GM19238 (cell line): ENCODE measurements around the gene CRX.
"Not testable (repeated sequence)": the region's sequence is repeated elsewhere in the genome, so short reads cannot be mapped to it uniquely, and the experiment has no call there.

Source experiments
- DNase-seq: peaks from one replicate; pipeline ENCODE4 v3.0.0; 2011; ENCODE audit warnings: low spot score; ENCODE audit not compliant: insufficient read length

CRX gene

DNA sequence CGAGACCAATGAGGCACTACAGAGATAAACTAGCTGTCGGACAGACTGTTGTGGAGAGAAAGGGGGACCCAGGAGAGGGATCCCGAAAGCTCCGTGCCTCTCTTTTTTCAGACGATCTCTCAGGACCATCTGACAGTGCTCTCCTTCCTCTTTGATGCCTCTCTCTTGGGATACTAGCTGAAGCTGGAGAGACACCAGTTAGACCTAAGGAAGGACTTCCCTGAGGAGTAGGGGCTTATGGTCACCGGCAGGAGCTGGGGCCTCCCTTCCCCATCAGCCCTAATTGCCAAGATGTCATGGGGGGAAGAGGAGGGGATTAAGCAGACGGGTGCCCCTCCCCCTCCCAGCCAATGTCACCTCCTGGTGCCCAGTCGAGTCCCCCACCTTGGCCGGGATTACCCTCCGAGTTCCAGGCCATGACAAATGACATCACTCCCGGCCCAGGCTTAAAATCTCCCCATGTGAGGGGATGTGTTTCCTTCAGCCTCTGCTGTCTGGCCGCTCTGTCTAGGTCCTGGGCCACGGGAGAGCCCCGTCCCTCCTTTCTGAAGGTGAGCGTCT is at the start of gene CRX:
CRX (plus strand) TSS at position 478 of the 561 bp plus-strand sequence. CDS start 12,507 bp downstream, outside the sequence.
- DNase-seq, result no peak

GRCh38 chr19:47776568-47776967 is 45.2 kb upstream of the CRX start:
- DNase-seq, result no peak

- not testable (repeated sequence) for DNase-seq
Measured at GRCh38 chr19:47777245-47778048, 44.3 kb upstream of the CRX start.

DNA sequence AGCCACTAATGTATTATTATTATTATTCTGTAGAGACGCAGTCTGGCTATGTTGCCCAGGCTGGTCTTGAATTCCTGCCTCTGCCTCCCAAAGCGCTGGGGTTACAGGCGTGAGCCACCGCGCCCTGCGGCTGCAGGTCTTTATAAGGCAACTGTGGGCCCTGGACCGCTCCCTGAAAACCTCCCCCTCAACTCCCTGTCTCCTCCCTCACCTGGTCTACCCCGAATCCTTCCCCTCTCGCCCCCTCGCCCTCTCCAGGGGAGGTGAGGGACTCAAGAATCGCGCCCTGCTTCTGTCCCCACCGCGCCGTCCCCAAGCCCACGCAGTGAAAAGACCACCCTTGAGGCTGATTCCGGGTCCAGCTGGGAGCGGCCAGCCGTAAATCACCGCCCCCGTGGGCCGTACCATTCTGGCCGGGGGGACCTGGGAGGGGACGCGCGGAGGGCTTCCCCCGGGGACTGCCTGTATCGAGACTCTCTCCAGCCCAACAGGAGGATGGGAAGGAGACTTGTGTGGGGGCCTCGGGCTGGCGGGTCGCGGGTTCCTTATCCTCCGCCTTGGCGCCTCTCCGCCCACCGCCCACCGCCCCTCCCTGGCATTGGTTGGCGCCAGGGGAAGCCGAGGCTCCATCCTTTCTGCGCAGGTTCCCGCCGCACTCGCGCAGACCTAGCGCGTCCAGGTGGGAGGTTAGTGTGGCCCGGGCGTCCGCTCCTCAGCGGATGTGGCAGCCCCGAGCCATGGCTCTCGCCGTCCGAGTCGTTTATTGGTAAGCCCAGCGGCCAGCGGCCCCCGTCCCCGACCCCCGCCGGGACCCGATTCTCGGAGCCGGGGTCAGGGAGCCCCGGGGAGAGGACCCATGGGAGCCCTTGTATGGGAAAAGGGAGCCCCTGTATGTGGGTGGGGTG is 43.4 kb upstream of the CRX start, which contains the start of gene SELENOW:
SELENOW (plus strand) TSS at position 655 of the 905 bp plus-strand sequence; CDS start at position 738, 83 bp downstream.
- DNase-seq, result peak; percentile 96

DNA sequence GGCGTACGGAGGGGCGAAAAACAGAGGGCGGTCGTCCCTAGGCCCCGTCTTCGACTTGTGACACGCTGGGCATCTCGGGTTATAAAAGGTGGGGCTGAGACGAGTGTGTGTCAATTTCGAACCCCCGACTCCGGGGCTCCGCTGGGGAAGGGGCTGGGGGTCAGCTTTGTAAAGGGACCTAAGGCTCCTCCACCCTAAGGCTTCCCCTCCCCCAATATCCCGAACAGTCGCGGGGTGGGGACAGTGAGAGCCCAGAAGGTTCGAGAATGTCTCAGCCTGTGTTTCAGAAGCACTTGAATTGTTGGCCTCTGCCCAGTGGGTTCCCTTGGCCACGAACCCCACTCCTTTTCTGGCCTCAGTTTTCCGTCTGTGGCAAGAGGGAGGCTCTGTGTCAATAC is 42.8 kb upstream of the CRX start:
- no peak for DNase-seq

DNA sequence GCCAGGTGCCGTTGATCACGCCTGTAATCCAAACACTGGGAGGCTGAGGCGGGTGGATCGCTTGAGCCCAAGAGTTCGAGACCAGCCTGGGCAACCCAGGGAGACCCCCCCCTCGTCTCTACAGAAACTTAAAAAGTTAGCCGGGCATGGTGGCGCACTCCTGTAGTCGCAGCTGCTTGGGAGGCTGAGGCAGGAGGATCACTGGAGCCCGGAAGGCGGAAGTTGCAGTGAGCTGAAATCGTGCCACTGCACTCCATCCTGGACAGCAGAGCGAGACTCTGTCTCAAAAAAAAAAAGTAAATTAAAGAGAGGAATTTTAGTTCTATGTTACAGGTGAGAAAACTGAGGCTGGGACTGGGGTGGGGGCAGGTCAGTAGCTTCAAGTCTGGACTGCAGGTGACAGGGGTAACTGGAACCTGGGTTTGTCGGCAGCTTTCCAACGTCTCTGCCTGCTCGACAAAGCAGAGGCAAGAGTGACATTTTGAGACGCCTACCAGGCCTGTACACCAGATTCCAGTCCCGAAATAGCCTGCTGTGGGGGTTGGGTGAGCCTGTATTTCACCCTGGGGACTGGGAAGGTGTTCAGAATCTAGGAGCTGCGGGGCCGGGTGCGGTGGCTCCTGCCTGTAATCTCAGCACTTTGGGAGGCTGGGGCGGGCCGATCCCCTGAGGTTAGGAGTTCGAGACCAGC is 42.1 kb upstream of the CRX start:
- no peak for DNase-seq

- DNase-seq, result no peak
Measured at GRCh38 chr19:47780215-47780551, 41.6 kb upstream of the CRX start.

DNA sequence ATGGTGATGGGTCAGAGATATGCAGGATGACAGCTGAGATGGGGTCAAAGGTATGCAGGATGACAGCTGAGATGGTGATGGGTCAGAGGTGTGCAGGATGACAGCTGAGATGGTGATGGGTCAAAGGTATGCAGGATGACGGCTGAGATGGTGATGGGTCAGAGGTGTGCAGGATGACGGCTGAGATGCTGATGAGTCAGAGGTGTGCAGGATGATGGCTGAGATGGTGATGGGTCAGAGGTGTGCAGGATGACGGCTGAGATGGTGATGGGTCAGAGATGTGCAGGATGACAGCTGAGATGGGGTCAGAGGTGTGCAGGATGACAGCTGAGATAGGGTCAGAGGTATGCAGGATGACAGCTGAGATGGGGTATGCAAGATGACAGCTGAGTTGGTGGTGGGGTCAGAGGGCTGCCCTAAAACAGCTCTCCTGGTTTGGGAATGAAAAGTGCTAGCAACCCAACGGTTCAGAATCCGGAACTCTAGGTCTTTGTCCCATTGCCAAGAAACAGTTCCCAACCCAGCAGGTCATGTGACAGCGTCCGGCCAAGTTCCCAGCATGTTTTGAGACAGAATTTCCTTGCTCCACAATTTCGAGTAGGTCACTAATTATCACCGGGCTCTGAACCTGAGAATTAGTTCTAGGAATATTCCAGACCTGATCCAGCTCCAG is 40.0 kb upstream of the CRX start:
- DNase-seq, result no peak

GRCh38 chr19:47786566-47786965 is 35.2 kb upstream of the CRX start:
- DNase-seq, result no peak

DNA sequence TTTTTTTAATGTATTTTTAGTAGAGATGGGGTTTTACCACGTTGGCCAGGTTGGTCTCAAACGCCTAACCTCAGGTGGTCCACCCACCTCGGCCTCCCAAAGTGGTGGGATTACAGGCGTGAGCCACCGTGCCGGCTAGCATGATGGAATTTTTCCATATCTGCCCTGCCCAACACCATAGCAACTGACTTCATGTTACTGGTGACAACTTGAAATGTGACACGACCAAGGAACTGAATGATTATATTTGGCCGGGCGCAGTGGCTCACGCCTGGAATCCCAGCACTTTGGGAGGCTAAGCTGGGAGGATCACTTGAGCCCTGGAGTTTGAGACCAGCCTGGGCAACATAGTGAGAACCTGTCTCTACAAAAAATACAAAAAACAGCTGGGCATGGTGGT is 34.4 kb upstream of the CRX start:
- not testable (repeated sequence) for DNase-seq

DNA sequence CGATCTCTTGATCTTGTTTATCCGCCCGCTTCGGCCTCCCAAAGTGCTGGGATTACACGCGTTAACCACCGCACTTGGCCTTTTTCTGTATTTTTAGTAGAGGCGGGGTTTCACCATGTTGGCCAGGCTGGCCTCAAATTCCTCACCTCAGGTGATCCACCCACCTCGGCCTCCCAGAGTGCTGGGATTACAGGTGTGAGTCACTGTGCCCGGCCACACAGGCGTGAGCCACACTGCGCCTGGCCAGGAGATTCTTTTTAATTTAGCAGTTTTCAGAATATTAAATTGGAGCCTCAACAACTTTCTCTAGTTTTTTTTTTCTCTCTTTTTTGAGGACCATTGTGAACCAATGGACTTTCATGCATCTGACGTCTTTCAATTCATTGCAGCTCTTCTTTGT is 31.9 kb upstream of the CRX start:
- not testable (repeated sequence) for DNase-seq

DNA sequence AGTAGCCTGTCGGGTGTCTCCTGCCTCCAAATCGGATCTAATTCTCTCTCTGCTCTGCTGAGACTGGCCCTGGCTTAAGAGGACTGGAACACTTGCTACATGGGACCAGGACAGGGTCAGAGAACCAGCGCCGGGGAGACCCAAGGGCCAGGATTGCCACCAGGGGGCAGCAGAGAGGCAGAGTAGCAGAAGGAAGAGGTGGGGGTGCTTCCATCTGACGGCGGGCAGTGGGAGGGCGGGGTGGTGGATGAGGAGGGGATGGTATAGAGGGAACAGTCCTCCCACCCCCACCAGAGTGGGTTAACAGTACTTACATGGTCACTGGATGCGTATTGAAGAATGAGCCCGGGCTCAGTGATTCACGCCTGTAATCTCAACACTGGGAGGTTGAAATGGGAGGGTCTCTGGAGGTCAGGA is 31.3 kb upstream of the CRX start:
- peak; percentile 66 for DNase-seq

GRCh38 chr19:47792616-47793015 is 29.1 kb upstream of the CRX start:
- no peak for DNase-seq

- no peak for DNase-seq
Measured at GRCh38 chr19:47794526-47794925, 27.2 kb upstream of the CRX start.

DNA sequence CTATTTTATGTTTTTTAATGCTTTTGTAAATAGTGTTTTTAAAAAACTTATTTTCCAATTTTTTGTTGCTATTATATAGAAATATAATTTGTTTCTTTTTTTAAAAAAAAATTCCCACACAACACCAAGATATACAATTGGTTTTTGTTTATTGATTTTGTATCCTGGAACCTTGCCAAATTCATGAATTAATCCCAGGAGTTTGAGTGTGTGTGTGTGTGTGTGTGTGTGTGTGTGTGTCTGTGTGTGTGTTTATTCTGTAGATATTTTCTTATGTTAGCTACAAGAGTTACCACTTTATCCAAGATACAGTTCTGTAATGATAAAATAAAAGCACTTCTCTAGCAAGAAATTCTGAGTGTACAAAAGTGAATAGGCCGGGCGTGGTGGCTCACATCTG is 25.0 kb upstream of the CRX start:
- DNase-seq, result no peak

- no peak for DNase-seq
Measured at GRCh38 chr19:47797996-47798903, 23.5 kb upstream of the CRX start.

GRCh38 chr19:47798904-47799266 is 22.9 kb upstream of the CRX start:
- DNase-seq, result no peak

DNA sequence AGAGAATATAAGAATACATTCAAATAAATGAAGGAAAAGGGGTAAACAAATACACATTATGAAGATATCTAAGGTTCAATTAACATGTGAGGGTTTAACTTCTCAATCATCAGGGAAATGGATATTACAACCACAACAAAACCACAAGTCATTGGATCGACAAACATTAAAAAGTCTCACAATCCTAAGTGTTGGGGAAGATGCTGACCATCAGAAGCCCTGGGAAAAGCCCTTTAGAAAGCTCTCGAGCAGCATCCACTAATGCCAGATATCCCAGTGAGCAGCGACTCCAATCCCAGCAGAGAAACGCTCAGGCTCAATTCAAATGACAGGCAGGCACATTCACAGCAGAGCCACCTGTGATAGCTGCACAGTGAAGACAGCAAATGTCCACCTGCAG is 20.5 kb upstream of the CRX start:
- DNase-seq, result no peak

GRCh38 chr19:47802521-47803043 is 19.2 kb upstream of the CRX start:
- no peak for DNase-seq

- not testable (repeated sequence) for DNase-seq
Measured at GRCh38 chr19:47803148-47803547, 18.6 kb upstream of the CRX start.
